Measurements from ENCODE around the gene RNF144A.

DNA sequence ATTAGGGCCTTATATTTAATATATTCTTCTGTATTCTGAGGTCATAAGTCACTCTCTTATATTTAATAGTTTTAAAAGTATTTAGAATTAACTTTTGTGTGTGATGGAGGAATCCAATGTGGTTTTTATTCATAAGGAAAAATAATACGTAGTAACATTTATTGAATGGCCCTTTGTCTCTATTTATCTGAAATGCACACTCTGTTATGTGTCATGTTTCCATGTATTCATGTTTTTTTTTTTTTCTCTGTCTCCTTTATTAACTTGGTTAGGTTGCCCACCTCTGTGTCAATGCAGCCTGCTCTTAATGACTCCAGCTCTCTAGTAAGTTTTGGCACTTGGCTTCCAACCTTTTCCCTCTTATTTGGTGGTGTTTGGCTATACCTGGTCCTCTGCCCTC, 33.8 kb downstream of the RNF144A start:
- TF ChIP-seq SUZ12 (IDR thresholded peaks at IDR 0.05; ENCODE audit: extremely low read depth, insufficient read depth, insufficient read length) = no peak
- no peak for TF ChIP-seq ZNF274 (IDR thresholded peaks at IDR 0.05; ENCODE audit: low read depth, low read length)

Data from NT2/D1 (cell line).